ENCODE data around the gene GSDMA.

Gene GSDMA

DNA sequence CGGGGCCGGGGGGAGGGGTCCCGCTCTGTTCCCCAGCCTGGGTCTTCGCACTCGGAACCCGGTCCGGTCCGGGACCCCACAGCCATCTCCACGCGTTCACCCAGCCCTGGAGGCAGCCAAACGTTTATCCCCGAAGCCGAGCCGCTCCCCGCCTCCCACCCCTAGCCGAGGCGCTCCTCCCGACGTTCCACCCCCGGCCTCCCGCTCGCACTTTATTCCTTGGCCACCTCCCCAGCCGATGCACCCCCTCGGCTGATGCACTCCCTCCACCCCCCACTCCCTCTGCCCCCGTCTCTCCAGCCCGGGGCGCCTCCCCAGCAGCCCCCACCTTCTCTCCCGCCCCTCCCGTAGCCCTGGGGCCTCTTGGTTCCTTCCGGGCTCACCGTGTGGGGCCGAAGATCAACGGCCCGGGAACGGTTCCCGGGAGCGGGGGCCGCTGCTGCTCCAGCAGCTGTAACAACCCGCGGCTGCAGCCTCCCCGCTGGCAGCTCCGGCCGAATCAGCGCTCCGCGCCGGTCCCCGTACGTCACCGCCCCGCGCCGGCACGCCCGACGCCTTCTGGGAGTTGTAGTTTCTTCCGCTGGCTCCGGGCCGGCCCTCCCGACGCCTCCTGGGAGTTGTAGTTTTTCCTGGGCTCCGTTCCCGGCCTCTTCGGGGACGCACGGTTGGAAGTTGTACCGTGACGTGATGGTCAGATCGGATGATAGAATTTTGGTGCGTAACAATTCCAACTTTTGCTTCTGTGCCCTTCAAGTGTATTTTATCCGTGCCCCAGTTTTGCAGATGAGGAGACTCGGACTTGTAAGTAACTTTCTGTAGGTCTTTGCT lies 35.5 kb upstream of the GSDMA start, which contains the start of the genes LRRC3C and ORMDL3:
Gene LRRC3C (plus strand): TSS at position 632 of the 828 bp plus-strand sequence. CDS start 13,792 bp downstream, outside the sequence.
Gene ORMDL3 (minus strand): TSS at position 501 of the 828 bp plus-strand sequence. CDS start 3,398 bp downstream, outside the sequence.
- ATAC-seq: peak; percentile 86
- Mint-ChIP-seq H3K9me3 (no peaks in the 10 kb centered on the region), H3K27me3 (no peaks in the 10 kb centered on the region), H3K4me3 (peak within 1 kb of the TSS; percentile 98), H3K27ac (peak within 1 kb of the TSS; percentile 97 to 98), H3K4me1 (peaks cover 64% of the 10 kb centered on the region)
- DNase-seq: peak; percentile 92

DNA sequence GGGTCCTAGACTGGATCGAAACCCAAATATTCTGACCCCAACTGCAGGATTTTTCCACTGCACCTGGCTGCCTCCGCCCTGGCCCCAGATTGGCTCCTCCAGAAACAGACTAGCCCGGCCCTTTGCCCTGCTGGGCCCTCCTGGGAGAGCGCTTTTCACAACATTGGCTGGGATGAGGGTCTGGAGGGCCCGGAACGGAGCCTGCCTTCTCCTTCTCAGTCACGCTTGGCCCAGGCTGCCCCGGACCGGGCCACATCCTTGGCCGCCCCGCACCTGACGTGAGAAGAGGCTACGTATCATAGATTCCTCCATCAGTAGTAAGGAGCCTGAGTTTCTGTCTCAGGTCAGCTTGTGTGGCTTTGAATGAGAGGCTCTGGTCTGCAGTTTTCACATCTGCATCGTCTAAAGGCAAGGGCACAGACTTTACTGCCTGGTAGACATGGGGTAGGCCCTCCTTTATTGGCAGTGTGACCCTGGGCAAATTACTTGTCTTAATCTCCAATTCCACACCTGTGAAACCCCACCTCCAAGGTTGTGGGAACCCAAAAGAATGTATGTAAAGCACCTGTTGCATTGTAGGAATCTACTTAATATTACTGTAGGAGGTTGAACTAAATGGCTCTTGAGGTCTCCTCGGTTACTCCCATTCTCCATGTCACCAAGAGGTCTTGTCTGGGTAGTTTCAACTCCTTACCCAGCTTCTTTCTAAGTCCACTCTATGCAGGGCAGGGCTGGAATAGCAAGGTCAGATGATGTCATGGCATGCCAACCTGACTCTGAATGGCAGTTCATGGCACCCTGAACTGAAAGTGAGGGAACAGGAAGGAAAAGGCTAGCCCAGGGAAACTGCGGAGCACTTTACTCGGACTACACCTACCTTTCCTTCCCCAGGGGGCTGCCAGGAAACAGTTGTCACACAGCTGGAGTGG lies 34.6 kb upstream of the GSDMA start:
- DNase-seq (no peak), ATAC-seq (peak; percentile 0)
- Mint-ChIP-seq H3K9me3 (no peaks in the 10 kb centered on the region), H3K4me1 (peaks cover 55% of the 10 kb centered on the region), H3K27me3 (no peaks in the 10 kb centered on the region), H3K27ac (peak overlapping the region; percentile 94 to 97), H3K4me3 (peak overlapping the region; percentile 98)

GRCh38 chr17:39928858-39929645 lies 33.8 kb upstream of the GSDMA start:
- no peak for ATAC-seq
- Mint-ChIP-seq H3K27ac (peak overlapping the region in 1 of 2 donors; percentile 61), H3K4me1 (peaks cover 47% of the 10 kb centered on the region), H3K9me3 (no peaks in the 10 kb centered on the region), H3K4me3 (peak overlapping the region; percentile 35 to 98), H3K27me3 (no peaks in the 10 kb centered on the region)
- no peak for DNase-seq

DNA sequence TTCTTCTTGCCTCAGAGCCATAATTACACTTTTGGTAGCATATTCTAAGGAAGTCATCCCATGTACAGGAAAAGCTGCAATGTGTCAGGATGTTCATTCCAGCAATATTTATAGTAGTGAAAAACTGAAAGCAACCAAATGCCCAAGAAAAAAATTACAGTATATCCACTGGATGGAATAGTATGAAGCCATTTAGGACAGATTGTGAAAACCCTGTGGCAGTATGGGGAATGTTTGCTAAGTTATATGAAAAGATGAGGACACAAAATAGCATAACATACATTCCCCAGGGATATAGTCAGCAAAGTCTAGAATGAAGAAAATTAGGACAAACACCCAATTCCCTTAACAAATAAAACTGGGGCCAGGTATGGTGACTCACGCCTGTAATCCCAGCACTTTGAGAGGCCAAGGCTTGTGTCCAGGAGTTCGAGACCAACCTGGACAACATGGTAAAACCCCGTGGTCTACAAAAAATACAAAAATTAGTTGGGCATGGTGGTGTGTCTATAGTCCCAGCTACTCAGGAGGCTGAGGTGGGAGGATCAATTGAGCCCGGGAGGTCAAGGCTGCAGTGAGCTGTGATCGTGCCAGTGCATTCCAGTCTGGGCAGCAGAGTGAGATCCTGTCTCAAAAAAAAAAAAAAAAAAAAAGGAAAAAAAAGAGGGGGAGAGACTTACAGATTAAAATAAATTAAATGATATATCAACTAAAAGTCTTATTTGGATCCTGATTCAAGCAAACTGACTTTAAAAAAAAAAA lies 33.0 kb upstream of the GSDMA start:
- peak overlapping the region in 1 of 2 donors; percentile 44 for H3K27ac Mint-ChIP-seq
- ATAC-seq: no peak
- DNase-seq: no peak
- H3K9me3 Mint-ChIP-seq: no peaks in the 10 kb centered on the region
- H3K4me3 Mint-ChIP-seq: peak overlapping the region in 1 of 2 donors; percentile 2
- peaks cover 39% of the 10 kb centered on the region for H3K4me1 Mint-ChIP-seq
- H3K27me3 Mint-ChIP-seq: no peaks in the 10 kb centered on the region

- Mint-ChIP-seq H3K4me3 (no peak overlapping the region), H3K27me3 (no peaks in the 10 kb centered on the region), H3K9me3 (no peaks in the 10 kb centered on the region), H3K4me1 (peaks cover 7% of the 10 kb centered on the region), H3K27ac (no peak overlapping the region)
- no peak for ATAC-seq
- DNase-seq: no peak
These were observed 28.9 kb upstream of the GSDMA start for GRCh38 chr17:39933912-39934311.

DNA sequence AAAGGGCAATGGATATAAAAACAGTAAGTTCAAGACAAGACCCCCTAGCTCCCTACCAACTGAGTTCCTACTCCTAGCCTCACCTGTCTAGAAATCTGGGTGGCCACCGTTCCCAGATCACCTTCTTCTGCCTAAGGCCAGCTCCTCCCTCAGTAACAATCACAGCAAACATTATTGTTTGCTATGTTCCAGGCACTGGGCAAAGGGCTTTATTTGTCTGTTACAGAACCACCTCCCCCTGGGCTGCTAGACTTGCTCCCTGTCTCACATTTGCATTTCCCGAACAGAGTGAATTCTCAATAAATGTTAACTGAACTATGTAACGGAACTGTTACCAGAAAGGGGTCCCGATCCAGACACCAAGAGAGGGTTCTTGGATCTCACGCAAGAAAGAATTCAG lies 28.5 kb upstream of the GSDMA start:
- H3K27me3 Mint-ChIP-seq: no peaks in the 10 kb centered on the region
- H3K27ac Mint-ChIP-seq: peak overlapping the region in 1 of 2 donors; percentile 76
- no peaks in the 10 kb centered on the region for H3K9me3 Mint-ChIP-seq
- H3K4me1 Mint-ChIP-seq: peaks cover 5% of the 10 kb centered on the region
- ATAC-seq: no peak
- no peak overlapping the region for H3K4me3 Mint-ChIP-seq
- DNase-seq: no peak

DNA sequence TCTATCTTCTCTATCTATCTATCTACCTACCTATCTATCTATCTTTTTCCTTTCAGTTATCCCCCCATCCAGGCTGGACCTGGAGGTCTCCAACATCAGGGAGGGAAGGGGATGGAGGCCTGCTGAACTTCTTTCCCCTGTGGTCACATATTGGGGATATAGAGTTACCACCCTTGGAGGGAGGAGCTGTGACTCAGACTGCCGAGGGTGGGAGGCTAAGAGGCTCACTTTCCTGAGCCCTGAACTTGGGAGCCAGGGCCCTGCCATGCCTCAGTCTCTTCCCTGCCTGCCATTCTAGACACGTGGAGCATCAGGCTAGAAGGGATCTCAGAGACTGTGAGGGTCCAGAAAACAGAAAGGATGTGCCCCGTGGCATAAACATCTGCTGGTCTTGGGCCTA lies 26.9 kb upstream of the GSDMA start:
- no peak overlapping the region for H3K4me3 Mint-ChIP-seq
- H3K27ac Mint-ChIP-seq: no peak overlapping the region
- H3K4me1 Mint-ChIP-seq: peaks cover 16% of the 10 kb centered on the region
- no peaks in the 10 kb centered on the region for H3K27me3 Mint-ChIP-seq
- no peaks in the 10 kb centered on the region for H3K9me3 Mint-ChIP-seq
- DNase-seq: no peak
- no peak for ATAC-seq

DNA sequence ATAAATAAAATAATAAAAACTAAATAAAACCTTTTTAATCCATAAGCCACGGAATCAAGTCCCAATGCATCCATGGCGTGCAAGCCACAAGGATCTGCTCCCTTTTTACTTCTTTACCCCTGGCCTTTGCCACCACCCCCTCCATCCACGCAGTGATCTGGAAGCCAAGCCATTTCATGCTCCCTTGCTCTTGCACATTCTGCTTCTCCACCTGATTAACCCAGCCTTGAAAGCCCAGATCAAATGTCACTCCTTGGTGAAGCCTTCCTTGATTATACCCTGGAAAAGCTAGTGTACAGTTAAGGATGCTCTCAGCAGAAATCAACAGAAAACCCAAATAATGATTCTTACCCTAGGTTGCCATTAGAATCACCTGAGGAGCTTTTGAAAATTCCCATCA lies 25.4 kb upstream of the GSDMA start:
- DNase-seq (no peak), ATAC-seq (no peak)
- H3K27me3 Mint-ChIP-seq: peaks cover 4% of the 10 kb centered on the region
- H3K9me3 Mint-ChIP-seq: no peaks in the 10 kb centered on the region
- no peak overlapping the region for H3K4me3 Mint-ChIP-seq
- H3K4me1 Mint-ChIP-seq: peaks cover 16% of the 10 kb centered on the region
- no peak overlapping the region for H3K27ac Mint-ChIP-seq

- Mint-ChIP-seq H3K4me3 (no peak overlapping the region), H3K9me3 (no peaks in the 10 kb centered on the region), H3K4me1 (peaks cover 16% of the 10 kb centered on the region), H3K27ac (no peak overlapping the region), H3K27me3 (peaks cover 10% of the 10 kb centered on the region)
- no peak for DNase-seq
- no peak for ATAC-seq
These were observed 24.5 kb upstream of the GSDMA start for GRCh38 chr17:39938140-39938869.

DNA sequence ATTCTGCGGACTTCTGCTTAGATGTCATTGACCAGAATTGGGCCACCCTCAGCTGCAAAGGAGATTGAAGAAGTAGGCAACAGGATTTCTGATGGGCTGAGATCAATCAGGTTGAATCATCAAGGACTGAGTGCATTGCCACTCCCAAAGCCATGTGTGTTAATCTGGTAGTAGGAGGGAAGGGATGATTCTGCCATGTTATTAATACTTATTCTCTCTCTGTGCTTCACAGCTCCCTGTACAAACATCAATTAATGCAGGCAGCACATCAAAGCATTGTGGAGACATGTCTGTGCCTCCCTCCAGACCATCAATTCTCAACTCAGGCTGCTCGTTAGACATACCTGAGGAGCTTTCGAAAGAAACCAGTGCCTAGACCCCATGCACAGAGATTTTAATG lies 23.7 kb upstream of the GSDMA start:
- no peak overlapping the region for H3K4me3 Mint-ChIP-seq
- no peak for DNase-seq

GRCh38 chr17:39939588-39940419 lies 23.0 kb upstream of the GSDMA start:
- H3K27me3 Mint-ChIP-seq: peaks cover 10% of the 10 kb centered on the region
- no peaks in the 10 kb centered on the region for H3K9me3 Mint-ChIP-seq
- H3K4me1 Mint-ChIP-seq: peaks cover 16% of the 10 kb centered on the region
- DNase-seq: peak; percentile 42 to 80
- ATAC-seq: peak; percentile 100
- H3K4me3 Mint-ChIP-seq: peak overlapping the region; percentile 26 to 48
- H3K27ac Mint-ChIP-seq: peak overlapping the region; percentile 33 to 72

More for the DNA sequence above, 23.7 kb upstream of the GSDMA start:
- H3K9me3 Mint-ChIP-seq: no peaks in the 10 kb centered on the region
- peaks cover 10% of the 10 kb centered on the region for H3K27me3 Mint-ChIP-seq
- H3K27ac Mint-ChIP-seq: no peak overlapping the region
- ATAC-seq: no peak
- H3K4me1 Mint-ChIP-seq: peaks cover 16% of the 10 kb centered on the region

- H3K27ac Mint-ChIP-seq: peak overlapping the region in 1 of 2 donors; percentile 35
- H3K9me3 Mint-ChIP-seq: no peaks in the 10 kb centered on the region
- DNase-seq (no peak), ATAC-seq (no peak)
- H3K27me3 Mint-ChIP-seq: peaks cover 10% of the 10 kb centered on the region
- H3K4me1 Mint-ChIP-seq: peaks cover 31% of the 10 kb centered on the region
- no peak overlapping the region for H3K4me3 Mint-ChIP-seq
These were observed 19.0 kb upstream of the GSDMA start for GRCh38 chr17:39943702-39944392.

DNA sequence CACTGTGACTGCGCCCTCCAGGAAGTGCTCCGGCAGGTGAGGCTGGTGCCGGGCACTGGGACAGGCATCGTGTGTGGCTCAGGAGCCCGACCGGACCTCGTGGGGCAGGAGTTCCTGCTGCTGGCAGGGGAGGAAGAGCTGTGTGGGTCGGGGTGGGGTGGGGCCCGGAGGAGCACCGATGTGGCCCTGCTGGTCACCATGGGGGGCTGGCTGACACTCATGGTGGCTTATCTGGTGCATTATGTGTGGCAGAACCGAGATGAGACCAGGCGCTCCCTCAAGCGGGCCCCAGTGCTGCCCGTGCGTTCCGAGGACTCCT lies 18.5 kb upstream of the GSDMA start:
- peaks cover 10% of the 10 kb centered on the region for H3K27me3 Mint-ChIP-seq
- no peak overlapping the region for H3K4me3 Mint-ChIP-seq
- DNase-seq (no peak), ATAC-seq (no peak)
- H3K27ac Mint-ChIP-seq: peak overlapping the region in 1 of 2 donors; percentile 35
- peaks cover 34% of the 10 kb centered on the region for H3K4me1 Mint-ChIP-seq
- no peaks in the 10 kb centered on the region for H3K9me3 Mint-ChIP-seq
